Coronary artery (tissue), 2 donors: ENCODE data around the gene RBM28.

Experiments
- DNase-seq: peaks from one replicate; pipeline ENCODE4 v3.0.0-alpha.2; 2017; ENCODE audit warnings: low spot score
- H3K27ac ChIP-seq, 2 donors: fragments of 200-600 bp; sonication (generic); one replicate each; pipeline ENCODE4 v1.5.1; 2016 to 2019
- H3K4me3 ChIP-seq: fragments of 200-600 bp; sonication (generic); 2 replicates; pipeline ENCODE4 v1.5.1; 2016; ENCODE audit warnings: mild to moderate bottlenecking, moderate library complexity
- TF ChIP-seq, protein P1 (sequence below): fragments of 200-600 bp; sonication (generic); IDR thresholded peaks from one replicate; pipeline ENCODE4 v1.5.1; 2019; ENCODE audit warnings: antibody characterized with exemption

Gene RBM28

DNA sequence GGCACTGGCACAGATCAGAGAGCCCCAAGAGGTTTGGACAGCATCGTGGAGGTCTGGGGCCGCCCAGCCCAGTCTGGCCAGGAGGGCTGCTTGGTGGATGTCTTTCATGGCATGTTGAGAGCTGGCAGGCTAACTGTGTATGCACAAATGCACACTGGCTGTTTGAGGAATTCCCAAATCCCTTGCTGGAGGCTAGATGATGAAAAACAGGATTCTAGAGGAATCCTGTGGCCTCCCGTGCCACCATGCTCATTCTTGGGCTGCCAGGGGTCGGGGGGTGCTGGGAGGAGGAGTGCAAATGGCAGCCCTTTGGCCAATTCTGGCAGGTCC is 76.1 kb downstream of the RBM28 start:
- DNase-seq = no peak
- peak overlapping the region; percentile 61 for H3K4me3 ChIP-seq
- TF ChIP-seq, protein P1, sequence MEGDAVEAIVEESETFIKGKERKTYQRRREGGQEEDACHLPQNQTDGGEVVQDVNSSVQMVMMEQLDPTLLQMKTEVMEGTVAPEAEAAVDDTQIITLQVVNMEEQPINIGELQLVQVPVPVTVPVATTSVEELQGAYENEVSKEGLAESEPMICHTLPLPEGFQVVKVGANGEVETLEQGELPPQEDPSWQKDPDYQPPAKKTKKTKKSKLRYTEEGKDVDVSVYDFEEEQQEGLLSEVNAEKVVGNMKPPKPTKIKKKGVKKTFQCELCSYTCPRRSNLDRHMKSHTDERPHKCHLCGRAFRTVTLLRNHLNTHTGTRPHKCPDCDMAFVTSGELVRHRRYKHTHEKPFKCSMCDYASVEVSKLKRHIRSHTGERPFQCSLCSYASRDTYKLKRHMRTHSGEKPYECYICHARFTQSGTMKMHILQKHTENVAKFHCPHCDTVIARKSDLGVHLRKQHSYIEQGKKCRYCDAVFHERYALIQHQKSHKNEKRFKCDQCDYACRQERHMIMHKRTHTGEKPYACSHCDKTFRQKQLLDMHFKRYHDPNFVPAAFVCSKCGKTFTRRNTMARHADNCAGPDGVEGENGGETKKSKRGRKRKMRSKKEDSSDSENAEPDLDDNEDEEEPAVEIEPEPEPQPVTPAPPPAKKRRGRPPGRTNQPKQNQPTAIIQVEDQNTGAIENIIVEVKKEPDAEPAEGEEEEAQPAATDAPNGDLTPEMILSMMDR = no peak
- H3K27ac ChIP-seq = peak overlapping the region in 1 of 2 donors; percentile 14

DNA sequence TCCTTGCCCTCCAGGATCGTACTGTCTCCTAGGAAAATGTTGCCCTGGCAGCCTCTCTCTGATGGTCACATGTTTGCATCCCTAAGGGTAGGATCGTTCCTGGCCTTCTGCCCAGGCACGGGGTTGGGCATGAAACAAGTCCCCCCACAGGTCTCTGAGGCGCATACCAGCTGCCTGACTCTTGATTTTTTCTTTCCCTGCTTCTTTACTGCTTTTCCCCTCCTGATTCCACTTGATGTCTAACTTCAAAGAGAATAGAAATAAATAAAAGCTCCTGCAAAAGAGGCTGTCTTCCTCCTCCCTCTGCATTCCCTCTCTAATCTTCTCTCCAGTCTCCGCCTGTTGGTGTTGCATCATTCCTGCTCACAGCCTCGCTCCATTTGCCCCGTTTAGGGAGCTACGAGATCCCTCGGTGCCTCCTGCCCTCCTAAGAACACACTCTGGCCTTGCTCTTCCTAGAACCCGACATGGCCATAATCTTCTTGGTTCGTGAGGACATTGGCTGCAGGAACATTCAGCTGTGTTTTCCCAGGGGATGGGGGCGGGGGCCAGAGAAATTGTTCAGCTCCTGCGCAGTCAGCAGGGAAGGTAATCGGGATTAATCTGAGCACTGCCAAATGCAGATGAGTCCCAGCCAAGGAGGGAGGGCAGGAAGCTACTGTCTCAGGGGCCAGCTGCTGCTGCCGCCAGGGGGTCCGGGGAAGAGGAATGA is 76.7 kb downstream of the RBM28 start:
- H3K4me3 ChIP-seq = peak overlapping the region; percentile 61
- no peak for DNase-seq
- H3K27ac ChIP-seq = peak overlapping the region in 1 of 2 donors; percentile 14
- TF ChIP-seq, protein P1 = no peak

DNA sequence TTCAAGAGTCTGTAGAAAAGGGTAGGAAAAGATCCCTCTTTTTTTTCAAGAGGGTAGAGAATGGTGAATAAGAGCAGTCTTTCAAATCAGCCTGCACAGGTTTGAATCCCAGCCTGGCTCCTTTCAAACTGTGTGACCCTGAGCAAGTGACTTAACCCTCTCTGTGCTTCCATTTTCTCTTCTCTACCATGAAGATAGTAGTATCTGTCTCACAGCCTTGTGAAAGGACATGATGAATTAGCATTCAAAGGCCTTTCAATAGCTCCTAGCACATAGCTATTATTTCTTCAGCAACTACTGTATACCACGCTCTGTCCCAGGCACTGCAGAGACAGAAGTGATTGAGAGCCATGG is 77.2 kb downstream of the RBM28 start:
- Histone ChIP-seq H3K4me3 (peak overlapping the region; percentile 61), H3K27ac (no peak overlapping the region)
- TF ChIP-seq, protein P1 = no peak
- DNase-seq = no peak

DNA sequence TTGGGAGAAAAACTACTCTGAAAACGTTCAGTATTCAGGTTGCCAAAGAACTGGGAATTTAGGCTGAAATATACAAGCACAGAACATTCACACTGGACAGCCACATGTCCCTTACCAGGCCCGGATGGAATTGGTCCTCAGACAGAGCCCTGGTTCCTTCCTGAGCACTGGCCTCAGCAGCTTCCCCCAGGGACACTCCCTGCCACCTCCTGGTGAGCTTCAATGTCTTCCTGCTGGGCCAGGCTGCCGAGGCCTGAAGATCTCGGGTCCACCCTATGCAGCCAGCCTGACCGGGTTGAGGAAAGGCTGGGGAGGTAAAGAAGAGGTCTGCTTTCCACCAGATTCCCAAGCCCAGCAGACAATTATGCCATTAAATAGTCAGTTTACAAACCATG is 77.8 kb downstream of the RBM28 start:
- H3K4me3 ChIP-seq = no peak overlapping the region
- DNase-seq = no peak
- no peak overlapping the region for H3K27ac ChIP-seq
- TF ChIP-seq, protein P1 = no peak

DNA sequence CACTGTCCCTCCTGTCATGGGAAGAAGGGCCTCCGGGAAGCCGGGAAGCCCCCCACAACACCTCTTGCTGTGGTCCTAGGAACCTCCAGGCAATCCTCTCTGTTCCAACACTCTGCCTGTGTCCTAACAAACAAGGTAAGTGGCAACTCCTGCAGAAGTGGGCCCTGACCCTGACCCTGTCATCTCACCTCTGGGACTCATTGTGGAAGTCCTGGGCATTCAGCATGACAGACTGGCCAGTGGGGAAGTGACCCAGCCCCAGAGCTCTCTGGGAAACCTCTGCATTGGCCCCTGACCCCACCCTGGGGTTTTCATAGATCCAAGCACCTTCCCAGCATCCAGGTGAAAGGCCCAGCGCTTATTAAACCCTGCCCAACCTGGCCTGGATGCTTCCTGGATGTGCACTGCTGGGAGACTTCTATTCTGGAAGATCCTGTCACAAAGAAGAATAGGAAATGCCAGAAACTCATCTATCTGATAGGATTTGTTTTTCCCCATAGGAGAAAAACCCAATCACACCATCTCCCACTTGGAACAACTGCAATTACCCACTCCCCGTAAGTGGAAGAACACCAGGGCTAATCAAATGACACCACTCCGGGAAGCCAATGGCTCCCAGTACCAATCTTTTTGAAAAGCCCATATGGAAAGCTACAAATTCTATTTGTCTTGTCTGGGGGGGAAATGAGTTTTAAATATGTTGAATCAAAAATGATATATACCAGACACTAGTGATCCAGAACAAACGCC is 78.4 kb downstream of the RBM28 start:
- Histone ChIP-seq H3K27ac (no peak overlapping the region), H3K4me3 (no peak overlapping the region)
- TF ChIP-seq, protein P1 = no peak
- DNase-seq = no peak

DNA sequence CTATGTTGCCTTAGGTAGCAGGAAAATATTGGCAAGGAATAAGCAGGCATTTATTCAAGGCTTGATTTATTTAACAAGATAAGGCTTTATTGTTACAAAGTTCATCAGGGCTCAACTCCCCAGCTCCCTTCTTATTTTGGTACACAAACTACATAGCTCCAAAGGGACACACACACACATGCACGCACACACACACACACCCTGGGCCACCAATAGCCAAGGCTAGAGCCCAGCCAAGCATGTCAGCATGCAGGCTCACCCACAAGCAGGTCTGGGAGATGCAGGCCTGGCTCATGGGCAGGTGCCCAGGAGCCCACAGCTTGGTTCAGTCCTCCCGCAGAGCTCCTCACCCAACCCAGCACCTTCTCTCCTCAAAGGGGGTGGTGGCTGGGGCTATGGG is 79.2 kb downstream of the RBM28 start:
- H3K27ac ChIP-seq = no peak overlapping the region
- DNase-seq = no peak
- H3K4me3 ChIP-seq = no peak overlapping the region
- TF ChIP-seq, protein P1 = no peak

DNA sequence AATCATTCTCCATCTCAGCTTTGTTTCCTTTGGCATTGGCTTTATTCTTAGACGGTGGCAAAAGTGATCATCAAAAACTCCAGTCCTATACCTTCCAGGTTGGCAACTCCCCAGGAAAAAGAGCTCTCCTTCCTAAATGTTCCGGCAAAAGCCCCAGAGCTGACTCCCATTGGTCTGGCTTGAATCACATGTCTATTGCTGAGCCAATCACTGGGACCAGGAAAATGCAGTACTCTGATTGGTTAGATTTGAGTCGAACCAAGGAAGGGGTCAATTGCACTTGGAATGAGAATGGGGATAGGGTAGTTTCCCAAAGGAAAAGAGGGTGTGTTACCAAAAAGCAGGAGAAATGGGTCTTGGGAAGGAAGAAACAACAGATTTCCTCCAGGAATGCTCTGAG is 80.3 kb downstream of the RBM28 start:
- no peak overlapping the region for H3K27ac ChIP-seq
- DNase-seq = no peak

More for the DNA sequence above, 80.3 kb downstream of the RBM28 start:
- no peak overlapping the region for H3K4me3 ChIP-seq
- TF ChIP-seq, protein P1 = no peak
